HG03521 (cell line): ENCODE measurements around the gene ACADVL.

ENCODE experiments used
- ATAC-seq: cut with Tn5 transposase; IDR thresholded peaks from one replicate; pipeline ENCODE4 v1.9.1; 2021; ENCODE audit warnings: mild to moderate bottlenecking, moderate library complexity; ENCODE audit not compliant: unreplicated experiment

The ACADVL gene

DNA sequence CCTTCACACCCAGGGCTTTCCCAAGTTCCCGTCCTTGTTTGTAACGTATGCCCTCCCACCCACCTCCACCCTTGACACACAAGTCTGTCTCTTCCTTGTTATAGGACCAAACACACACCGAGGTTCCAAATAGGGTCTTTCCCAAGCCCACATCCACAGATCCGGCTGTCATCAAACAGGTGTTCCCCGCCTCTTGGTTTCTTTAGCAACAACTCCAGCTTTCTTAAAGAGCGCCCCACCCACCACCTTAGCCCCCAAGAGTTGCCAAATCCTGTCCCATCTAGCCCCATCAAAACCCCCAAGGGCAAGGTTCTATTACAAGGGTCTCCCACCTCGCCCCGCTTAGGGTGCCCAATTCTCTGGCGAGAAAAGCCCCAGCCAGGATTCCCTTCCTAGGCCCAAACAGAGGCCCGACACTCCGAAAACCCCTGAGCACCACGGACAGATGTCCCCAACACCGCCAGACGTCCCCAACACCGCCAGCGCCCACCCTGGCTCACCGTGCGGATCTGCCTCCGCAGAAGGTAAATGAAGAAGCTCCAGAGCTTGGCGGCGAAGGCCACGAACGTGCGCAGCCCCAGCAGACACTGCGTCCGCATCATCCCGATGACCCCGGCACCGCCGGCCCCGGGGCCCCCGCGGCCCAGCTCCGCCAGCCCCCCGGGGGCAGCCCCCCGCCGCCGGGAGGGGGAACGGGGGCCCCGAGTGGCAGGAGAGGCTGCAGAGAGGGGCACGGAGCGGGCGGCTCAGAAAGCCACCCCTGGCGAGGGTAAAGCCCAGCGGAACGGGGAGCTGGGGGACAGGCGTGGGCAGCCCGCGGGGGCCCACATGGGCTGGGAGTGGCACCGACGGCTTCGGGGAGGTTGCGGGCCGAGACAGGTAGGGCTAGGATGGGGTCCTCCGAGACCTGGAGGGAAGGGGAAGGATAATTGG lies 31.2 kb downstream of the ACADVL start:
- peak; percentile 5 for ATAC-seq

DNA sequence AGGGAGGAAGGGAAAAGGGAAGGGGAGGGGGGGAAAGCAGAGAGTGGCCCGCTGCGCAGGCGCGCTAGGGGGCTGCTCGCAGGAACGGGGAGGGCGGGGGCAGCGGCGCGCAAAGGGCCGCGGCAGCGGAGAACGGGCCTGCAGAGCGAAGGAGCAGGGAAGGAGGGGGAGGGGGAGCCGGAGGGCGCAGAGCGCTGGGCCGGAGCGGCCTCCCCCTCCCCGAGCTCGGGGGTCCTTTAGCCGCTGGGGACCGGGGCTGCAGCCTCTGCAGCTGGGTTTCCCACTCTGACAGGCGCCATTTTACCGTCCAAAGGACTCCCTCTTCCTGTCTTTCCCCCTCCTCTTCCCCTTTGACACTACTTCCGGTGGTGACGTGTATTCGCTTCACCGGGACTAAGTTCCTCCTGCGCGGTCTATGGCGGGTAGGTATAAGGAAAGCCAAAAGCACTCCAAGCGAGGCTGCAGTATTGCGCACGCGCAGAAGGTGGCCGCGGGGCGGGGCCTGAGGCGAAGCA lies 32.0 kb downstream of the ACADVL start, which contains the start of gene CTDNEP1:
TSS of gene CTDNEP1 (minus strand) at position 74 of the 515 bp plus-strand sequence. CDS start 438 bp downstream, outside the sequence.
- peak; percentile 84 for ATAC-seq

DNA sequence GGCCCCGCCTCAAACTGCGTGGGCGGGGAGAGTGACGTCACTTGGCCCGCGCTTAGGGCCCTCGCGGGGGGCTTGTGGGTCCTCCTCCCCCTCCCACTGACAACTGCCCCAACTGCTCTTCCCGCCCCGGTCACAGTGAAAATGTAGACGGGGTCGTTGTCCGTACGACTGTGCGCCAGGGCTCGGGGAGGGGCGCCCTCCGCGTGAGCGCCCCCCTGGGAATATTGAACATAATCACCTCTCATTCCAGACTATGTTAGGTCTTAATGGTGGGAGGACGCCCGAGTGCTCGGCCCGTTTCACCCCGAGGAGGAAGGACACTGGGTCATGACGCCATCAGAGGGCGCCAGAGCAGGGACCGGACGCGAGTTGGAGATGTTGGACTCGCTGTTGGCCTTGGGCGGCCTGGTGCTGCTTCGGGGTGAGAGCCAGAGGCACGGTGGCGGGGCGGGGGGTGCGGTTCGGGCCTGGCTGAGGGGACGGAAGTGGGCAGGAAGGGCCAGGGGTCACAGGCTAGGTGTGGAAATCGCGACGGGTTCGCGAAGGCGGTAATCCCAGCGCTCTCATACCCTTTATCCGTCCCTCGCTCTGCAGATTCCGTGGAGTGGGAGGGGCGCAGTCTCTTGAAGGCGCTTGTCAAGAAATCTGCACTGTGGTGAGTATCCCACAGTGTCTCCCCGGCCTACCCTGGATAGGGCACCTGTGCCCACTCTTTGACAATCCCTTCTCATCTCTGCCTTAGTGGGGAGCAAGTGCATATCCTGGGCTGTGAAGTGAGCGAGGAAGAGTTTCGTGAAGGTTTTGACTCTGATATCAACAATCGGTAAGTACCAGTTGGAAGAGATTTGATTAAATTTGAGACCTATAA lies 32.7 kb downstream of the ACADVL start, which contains the start of gene ELP5:
TSS of gene ELP5 (plus strand) at position 40 of the 868 bp plus-strand sequence. CDS start at position 376, 336 bp downstream.
- ATAC-seq, result peak; percentile 38

DNA sequence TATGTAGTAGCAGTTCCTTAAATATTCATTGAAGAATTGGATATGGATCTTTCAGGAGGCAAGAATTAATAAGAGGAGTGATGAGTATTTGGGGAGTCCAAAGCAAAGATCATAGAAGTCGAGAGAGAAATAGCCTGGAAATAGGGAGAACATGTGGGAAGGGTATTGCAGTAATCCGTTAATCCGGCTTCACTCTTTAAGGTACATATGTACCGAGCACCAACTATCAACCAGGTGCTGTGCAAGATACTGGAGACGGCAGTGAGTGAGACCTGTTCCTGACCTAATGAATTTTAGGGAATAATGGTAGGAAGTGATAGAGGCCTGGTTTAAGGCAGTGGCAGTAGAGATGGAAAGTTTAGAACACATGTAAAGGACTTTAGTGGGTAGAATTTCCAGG lies 33.3 kb downstream of the ACADVL start:
- no peak for ATAC-seq

DNA sequence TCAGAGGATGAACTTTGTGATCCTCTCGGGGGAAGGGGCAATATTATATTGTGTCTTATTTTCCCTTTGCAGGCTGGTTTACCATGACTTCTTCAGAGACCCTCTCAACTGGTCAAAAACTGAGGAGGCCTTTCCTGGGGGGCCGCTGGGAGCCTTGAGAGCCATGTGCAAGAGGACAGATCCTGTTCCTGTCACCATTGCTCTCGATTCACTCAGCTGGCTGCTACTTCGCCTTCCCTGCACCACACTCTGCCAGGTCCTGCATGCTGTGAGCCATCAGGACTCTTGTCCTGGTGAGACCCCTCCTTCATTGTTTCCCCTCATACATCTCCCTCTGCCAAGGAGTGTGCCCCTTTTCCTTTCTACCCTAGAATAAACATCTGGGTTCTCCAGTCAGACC lies 34.8 kb downstream of the ACADVL start:
- no peak for ATAC-seq

DNA sequence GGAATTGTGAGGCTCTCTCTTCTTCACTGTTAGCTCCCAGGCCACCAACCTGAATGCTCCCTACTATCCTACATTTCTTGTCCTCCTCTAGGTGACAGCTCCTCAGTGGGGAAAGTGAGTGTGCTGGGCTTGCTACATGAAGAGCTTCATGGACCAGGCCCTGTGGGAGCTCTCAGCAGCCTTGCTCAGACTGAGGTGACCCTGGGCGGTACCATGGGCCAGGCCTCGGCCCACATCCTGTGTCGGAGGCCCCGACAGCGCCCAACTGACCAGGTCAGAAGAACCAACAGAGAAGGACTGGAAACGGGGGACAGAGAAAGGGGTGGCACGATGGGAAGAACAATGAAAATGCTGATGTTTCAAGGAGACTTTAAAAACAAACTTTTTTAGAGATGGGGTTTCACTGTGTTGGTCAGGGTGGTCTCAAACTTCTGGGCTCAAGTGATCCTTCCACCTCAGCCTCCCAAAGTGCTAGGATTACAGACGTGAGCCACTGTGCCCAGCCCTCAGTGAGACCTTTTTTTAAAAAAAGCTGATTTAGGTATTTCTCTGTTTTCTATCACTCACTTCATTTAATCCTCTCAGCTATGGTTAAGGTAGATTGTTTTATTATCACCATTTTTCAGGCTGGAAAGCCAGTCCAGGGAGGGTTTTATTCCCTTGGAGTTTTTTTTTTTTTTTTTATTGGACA lies 37.2 kb downstream of the ACADVL start:
- no peak for ATAC-seq

DNA sequence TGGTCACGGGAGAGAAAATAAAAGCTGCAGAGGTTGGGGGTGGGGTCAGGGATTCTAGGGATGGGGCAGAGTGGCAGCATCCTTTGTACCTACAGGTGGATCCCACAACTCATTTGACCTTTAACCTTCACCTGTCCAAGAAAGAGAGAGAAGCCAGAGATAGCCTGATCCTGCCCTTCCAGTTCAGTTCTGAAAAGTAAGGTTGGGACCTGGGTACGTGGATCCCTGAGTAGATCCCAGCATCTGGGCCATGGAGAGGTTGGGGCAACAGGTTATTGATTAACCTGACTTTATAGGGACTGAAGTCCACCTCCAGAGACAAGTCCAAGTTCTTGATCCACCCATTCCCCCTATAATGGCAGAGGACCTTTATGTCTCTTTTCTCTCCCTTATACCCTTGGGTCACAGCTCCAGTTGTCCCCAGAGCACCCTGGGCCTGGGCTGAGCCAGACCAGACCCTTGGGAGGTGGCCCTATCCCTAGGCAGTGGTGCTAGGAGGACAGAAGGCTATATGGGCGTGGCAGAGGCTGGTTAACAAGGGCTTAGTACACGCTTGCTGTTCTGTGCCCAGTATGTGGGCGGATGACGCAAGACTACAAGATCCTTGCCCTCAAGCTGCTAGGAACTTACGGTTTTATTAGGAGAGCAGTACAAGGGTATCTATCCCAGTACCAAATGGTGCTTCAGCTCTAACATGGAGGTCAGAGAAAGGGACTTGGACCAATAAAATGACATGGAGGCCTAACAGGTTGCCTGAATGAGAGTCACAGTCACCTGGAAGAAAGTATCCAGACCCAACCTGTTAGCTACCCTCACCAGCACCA lies 39.2 kb downstream of the ACADVL start:
- ATAC-seq, result no peak

DNA sequence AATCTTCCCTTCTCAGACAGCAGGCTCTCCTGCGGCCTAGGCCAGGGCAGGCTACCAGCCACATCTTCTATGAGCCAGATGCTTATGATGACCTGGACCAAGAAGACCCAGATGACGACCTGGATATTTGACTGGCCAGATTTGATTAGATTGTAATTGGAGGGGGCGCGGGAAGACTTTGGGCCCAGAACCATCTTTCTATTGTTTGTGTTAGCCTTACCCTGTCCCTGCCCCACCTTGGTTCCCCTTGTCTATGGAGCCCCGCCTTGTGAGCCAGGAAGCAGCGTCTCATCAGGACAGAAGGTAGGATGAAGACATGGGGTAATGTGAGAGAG lies 39.8 kb downstream of the ACADVL start:
- ATAC-seq, result no peak

DNA sequence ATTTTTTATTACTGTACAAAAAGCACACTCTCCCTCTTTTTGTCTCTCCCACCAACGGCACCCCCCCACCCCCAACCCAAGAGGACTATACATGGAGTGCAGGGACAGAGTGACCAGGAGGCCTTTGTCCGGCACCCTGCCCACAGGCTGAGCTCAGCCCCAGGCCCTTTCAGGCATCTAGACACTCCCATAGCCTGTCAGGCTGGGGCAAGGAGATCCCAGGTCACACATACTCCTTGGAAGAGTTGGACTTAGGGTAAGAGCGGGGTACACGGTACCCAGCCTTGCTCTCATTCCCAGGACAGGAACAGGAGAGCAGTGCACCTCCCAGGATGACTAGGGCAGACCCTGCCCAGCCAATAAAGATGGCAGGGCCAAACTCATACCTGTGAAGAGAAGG lies 40.4 kb downstream of the ACADVL start:
- no peak for ATAC-seq

DNA sequence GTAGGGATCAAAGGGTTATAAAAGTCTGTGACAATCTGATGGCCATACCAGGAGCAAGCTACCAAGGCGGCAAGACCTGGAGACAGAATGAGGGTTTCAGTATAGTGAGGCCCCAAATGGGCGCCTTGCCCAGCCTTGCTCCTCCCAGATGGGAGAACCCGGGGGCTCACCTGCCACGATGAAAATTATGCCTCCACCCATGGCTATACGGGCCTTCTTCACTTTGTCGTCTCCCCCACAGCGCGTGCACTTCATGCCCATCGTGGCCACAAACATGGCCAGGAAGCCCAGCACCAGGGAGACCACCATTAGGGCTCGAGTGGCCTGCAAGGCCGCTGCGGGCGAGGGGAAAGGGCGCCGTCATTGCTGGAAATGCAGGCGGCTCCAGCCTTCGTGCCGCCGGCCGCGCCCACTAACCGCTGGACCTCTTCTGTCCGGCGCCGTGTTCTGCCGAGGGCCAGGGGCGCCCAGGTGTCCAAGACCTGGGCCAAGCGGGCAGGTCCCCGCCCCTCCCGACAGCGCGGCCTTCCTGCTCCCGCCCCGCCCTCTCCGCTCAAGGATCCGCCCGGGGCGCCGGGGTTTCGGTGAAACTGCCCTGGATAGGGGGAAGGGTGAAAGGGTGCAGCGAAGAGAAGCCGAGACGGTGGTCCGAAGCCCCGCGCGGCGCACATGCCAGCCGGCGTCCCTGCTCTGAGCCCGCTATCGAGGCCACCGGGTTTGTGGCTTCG lies 41.1 kb downstream of the ACADVL start:
- ATAC-seq, result no peak

DNA sequence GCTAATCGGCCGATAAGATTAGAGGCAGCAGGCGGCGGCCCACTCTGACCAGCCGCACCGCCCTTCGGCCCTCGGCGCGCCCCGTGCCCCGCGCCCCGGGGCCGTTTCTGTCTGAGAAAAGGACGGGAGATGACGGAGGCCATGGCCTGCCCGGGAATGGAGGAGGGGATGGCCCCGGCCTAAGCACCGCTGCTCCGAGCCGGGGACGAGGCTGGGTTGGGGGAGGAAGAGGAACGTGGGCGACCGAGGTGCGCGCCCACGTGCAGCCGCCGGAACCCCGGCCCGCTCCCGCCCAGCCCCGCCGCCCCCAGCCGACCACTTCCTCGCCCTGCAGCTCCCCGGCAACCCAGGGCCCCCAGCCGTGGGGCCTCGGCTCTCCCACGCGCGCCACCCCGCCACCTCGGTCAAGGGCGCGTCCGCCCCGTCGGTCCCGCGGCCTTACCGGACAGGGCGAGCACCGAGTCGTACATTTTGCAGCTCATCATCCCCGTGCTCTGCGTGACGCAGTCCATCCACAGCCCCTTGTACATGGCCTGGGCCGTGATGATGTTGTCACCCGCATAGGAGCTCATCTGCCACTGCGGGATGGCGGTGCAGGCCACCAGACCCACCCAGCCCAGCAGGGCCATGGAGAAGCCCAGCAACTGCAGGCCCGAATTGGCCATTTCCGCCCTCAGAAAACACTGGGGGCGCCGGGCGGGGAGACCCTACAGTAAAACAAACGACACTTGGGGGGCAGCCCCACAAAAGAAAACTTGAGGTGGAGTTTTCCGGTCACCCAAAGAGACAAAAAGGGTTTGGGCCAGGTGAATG lies 41.8 kb downstream of the ACADVL start:
- no peak for ATAC-seq

DNA sequence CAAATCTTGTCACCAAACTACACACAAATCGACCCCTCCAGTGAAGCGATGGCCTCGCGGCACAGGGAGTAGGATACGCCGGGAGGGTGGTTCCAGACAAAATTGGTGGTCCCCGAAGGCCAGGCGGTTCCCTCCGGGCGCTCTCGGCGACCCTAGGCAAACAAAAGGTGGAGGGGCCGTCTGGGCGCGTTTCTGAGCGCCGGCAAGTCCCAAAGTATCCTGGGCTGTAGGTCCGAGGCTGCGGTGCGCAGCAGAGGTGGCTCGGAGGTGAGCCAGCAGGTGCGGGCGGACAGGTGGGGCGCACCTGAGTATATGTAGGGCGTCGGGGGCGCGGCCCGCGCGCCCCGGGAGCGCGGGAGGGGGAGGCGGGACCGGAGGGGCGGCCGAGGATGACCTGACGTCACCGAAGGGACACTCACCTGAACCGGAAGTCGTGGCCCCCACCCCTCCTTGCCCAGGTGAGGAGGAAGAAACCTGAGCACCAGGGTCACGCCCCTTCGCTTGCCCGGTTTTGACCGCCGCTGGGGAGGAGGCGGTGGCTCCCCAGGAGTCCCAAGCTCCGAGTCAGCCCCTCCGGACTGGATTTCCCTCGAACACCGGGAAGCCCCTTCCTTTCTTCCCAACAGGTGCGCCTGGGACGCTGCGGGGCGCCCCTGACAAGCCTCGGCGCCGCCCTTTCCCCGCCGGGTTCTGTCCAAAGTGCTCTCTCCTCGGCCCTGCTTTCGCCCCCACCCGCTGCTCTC lies 42.6 kb downstream of the ACADVL start, which contains the start of gene CLDN7:
TSS of gene CLDN7 (minus strand) at position 287 of the 743 bp plus-strand sequence. CDS start 435 bp downstream, outside the sequence.
- ATAC-seq, result no peak

DNA sequence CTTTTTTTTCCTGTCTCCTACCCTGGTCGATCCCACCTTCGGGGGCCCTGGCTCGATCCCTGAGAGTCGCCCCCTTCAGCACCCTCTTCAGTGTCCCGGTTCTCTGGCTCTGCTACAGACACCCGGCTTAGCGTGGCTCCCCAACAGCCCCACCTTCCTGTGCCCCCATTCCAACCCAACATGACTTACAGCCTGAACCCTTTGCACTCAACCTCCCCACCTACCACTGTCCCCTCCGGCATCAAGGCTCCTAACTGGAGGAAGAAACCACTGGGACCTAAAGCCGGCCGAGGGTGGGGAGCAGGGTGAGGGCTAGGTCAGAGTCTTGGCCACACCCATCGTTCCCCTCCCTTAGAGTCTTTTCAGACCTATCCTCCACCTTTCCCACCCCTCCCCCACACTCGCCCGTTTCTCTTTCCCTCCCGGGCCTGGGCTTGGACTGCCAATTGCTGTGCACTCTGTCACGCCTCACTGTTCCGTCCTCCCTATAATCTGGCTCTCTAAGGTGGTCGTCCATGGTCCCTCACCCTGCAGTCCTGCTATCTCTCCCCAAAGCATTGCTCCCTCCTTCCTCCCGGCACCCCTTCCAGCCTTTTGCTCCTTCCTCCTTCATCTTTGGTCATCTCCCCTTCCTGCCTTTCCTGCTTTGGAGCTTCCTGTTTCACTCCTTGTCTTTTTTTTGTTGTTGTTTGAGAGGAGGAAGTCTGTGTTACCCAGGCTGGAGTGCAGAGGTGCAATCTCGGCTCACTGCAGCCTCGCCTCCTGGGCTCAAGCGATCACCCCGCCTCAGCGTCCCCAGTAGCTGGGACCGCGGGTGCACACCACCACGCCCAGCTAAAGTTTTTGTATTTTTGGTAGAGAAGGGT lies 43.4 kb downstream of the ACADVL start:
- ATAC-seq, result no peak

DNA sequence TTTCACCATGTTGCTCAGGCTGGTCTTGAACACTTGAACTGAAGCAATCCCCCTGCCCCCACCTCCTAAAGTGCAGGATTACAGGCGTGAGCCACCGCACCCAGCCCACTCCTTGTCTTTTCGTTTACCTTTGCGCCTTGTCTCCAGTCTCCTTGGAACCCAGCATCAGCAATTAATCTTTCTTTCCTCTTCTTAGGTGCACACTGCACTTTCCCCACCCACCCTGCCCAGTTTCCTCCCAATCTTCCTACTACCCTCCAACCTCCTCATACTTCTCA lies 44.0 kb downstream of the ACADVL start:
- ATAC-seq, result no peak

DNA sequence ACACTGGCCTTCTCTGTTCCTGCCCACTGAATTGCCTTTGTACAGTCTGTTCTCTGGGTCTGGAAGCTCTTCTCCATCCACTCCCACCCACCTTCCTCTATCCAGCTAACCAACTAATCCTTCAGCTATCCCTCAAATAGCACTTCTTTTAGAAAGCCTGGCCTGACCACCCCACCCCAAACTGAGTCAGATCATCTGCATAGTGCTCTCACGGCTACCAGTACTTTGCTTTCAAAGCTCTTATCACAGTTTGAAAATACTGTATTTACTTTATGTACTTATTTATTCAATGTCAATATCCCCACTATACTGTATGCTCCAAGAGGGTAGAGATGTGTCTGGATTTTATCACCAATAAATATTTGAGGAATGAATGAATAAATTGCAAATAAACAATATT lies 47.0 kb downstream of the ACADVL start:
- ATAC-seq, result no peak
